ENCODE results near the gene WWTR1. TPM values are rescaled to one million over a fixed set of nuclear protein-coding genes. Genes with fewer than 3 reads are reported as not detected.

WWTR1 gene
- total RNA-seq, 1 donor from 2014 or later, result 137 TPM

- H3K27ac Mint-ChIP-seq (ENCODE audit: unreplicated experiment), result no peak overlapping the region
- peak overlapping the region; percentile 11 for H3K4me3 Mint-ChIP-seq (ENCODE audit: unreplicated experiment)
- TF ChIP-seq, protein P1, sequence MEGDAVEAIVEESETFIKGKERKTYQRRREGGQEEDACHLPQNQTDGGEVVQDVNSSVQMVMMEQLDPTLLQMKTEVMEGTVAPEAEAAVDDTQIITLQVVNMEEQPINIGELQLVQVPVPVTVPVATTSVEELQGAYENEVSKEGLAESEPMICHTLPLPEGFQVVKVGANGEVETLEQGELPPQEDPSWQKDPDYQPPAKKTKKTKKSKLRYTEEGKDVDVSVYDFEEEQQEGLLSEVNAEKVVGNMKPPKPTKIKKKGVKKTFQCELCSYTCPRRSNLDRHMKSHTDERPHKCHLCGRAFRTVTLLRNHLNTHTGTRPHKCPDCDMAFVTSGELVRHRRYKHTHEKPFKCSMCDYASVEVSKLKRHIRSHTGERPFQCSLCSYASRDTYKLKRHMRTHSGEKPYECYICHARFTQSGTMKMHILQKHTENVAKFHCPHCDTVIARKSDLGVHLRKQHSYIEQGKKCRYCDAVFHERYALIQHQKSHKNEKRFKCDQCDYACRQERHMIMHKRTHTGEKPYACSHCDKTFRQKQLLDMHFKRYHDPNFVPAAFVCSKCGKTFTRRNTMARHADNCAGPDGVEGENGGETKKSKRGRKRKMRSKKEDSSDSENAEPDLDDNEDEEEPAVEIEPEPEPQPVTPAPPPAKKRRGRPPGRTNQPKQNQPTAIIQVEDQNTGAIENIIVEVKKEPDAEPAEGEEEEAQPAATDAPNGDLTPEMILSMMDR (IDR thresholded peaks at IDR 0.05; ENCODE audit: unreplicated experiment), result no peak
- H3K36me3 Mint-ChIP-seq (ENCODE audit: low read depth, unreplicated experiment), result peaks cover 5% of the 10 kb centered on the region
- peaks cover 2% of the 10 kb centered on the region for H3K27me3 Mint-ChIP-seq (ENCODE audit: unreplicated experiment)
- peaks cover 48% of the 10 kb centered on the region for H3K4me1 Mint-ChIP-seq (ENCODE audit: unreplicated experiment)
- no peaks in the 10 kb centered on the region for H3K9me3 Mint-ChIP-seq (ENCODE audit: unreplicated experiment)
- no peak for DNase-seq (ENCODE audit: low spot score)
Measured at GRCh38 chr3:149587383-149587782, 70.4 kb downstream of the WWTR1 start.

- H3K4me1 Mint-ChIP-seq (ENCODE audit: unreplicated experiment), result peaks cover 46% of the 10 kb centered on the region
- H3K4me3 Mint-ChIP-seq (ENCODE audit: unreplicated experiment), result no peak overlapping the region
- peak overlapping the region; percentile 57 for H3K27ac Mint-ChIP-seq (ENCODE audit: unreplicated experiment)
- H3K27me3 Mint-ChIP-seq (ENCODE audit: unreplicated experiment), result peaks cover 4% of the 10 kb centered on the region
- no peak for DNase-seq (ENCODE audit: low spot score)
- TF ChIP-seq, protein P1 (IDR thresholded peaks at IDR 0.05; ENCODE audit: unreplicated experiment), result no peak
- no peaks in the 10 kb centered on the region for H3K9me3 Mint-ChIP-seq (ENCODE audit: unreplicated experiment)
- H3K36me3 Mint-ChIP-seq (ENCODE audit: low read depth, unreplicated experiment), result peaks cover 5% of the 10 kb centered on the region
Measured at GRCh38 chr3:149586871-149587270, 71.0 kb downstream of the WWTR1 start.

DNA sequence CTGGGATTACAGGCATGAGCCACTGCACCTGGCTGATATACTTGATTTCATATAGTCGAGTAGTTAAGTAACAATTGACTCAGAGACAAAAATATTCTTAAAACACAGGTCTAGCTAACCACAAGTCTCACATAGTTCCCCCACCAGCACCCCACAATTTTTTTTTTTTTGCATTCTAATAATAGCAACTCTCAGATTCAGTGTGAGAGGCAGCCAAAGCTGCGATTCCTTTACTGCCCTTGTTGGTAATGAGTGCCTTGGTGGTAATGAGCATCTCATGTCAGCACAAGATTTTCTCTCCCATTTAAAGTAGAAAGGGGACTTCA, 72.5 kb downstream of the WWTR1 start:
- TF ChIP-seq, protein P1 (IDR thresholded peaks at IDR 0.05; ENCODE audit: unreplicated experiment), result no peak
- Mint-ChIP-seq H3K27ac (ENCODE audit: unreplicated experiment) (no peak overlapping the region), H3K36me3 (ENCODE audit: low read depth, unreplicated experiment) (peaks cover 14% of the 10 kb centered on the region), H3K27me3 (ENCODE audit: unreplicated experiment) (peaks cover 4% of the 10 kb centered on the region), H3K4me3 (ENCODE audit: unreplicated experiment) (no peak overlapping the region), H3K4me1 (ENCODE audit: unreplicated experiment) (peaks cover 47% of the 10 kb centered on the region), H3K9me3 (ENCODE audit: unreplicated experiment) (no peaks in the 10 kb centered on the region)
- no peak for DNase-seq (ENCODE audit: low spot score)

DNA sequence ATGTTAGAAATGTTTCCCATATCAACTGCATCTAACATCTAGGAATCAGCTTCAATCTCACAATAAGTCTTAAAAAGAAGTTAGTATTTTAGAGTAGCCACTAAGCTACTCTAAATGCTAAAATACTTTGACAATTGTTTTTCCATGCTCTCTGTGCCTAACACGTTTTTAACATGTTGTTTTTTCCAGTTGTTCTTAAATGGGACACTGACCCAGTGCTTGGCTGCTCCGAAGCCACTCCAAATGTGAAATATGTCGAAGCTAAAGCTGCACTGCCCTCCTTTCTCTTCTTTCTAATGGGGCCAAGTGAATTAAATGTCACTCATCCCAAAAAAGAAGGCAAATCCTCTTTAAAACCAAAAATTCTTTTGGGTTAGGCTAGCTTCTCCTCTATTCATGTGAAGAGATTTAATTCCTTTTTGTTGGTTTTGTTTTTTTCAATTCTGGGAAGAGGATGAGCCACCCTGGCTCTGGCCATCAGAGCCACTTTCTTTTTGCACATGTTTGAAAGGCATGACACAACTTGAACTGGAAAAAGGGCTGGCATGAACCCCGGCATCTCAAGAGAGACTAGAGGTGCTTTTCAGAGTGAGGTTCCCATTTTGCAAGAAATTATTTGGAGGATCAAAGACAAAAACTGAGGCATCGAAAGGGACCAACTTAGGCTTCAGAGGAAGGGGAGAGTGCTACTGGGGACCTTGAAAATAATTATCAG, 73.7 kb downstream of the WWTR1 start:
- H3K4me3 Mint-ChIP-seq (ENCODE audit: unreplicated experiment), result no peak overlapping the region
- no peak for DNase-seq (ENCODE audit: low spot score)
- TF ChIP-seq, protein P1 (IDR thresholded peaks at IDR 0.05; ENCODE audit: unreplicated experiment), result no peak
- peaks cover 18% of the 10 kb centered on the region for H3K36me3 Mint-ChIP-seq (ENCODE audit: low read depth, unreplicated experiment)
- H3K27ac Mint-ChIP-seq (ENCODE audit: unreplicated experiment), result no peak overlapping the region
- H3K4me1 Mint-ChIP-seq (ENCODE audit: unreplicated experiment), result peaks cover 53% of the 10 kb centered on the region
- no peaks in the 10 kb centered on the region for H3K9me3 Mint-ChIP-seq (ENCODE audit: unreplicated experiment)
- H3K27me3 Mint-ChIP-seq (ENCODE audit: unreplicated experiment), result peaks cover 2% of the 10 kb centered on the region

DNA sequence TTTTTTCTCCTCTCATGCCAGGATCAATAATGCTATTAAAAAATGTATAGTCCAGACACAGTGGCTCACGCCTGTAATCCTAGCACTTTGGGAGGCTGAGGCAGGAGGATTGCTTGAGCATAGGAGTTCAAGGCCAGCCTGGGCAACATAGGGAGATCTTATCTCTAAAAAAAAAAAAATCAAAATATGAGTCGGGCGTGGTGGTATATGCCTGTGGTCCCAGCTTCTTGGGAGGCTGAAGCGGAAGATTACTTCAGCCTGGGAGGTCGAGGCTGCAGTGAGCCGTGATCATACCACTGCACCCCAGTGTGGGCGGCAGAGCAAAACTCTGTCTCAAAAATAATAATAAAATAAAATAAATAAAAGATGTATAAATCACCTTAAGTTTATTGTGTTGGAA, 75.4 kb downstream of the WWTR1 start:
- DNase-seq (ENCODE audit: low spot score), result no peak
- no peak overlapping the region for H3K4me3 Mint-ChIP-seq (ENCODE audit: unreplicated experiment)
- H3K36me3 Mint-ChIP-seq (ENCODE audit: low read depth, unreplicated experiment), result peaks cover 18% of the 10 kb centered on the region
- H3K4me1 Mint-ChIP-seq (ENCODE audit: unreplicated experiment), result peaks cover 50% of the 10 kb centered on the region
- peaks cover 2% of the 10 kb centered on the region for H3K27me3 Mint-ChIP-seq (ENCODE audit: unreplicated experiment)
- H3K9me3 Mint-ChIP-seq (ENCODE audit: unreplicated experiment), result no peaks in the 10 kb centered on the region
- TF ChIP-seq, protein P1 (IDR thresholded peaks at IDR 0.05; ENCODE audit: unreplicated experiment), result no peak
- H3K27ac Mint-ChIP-seq (ENCODE audit: unreplicated experiment), result no peak overlapping the region
